ENCODE results near the gene NEK2.
"Not testable (repeated sequence)": the region's sequence is repeated elsewhere in the genome, so short reads cannot be mapped to it uniquely, and the experiment has no call there.

Gene NEK2

GRCh38 chr1:211632808-211633523 lies 42.5 kb downstream of the NEK2 start:
- no peak for DNase-seq (ENCODE audit: low read depth, low spot score)

DNA sequence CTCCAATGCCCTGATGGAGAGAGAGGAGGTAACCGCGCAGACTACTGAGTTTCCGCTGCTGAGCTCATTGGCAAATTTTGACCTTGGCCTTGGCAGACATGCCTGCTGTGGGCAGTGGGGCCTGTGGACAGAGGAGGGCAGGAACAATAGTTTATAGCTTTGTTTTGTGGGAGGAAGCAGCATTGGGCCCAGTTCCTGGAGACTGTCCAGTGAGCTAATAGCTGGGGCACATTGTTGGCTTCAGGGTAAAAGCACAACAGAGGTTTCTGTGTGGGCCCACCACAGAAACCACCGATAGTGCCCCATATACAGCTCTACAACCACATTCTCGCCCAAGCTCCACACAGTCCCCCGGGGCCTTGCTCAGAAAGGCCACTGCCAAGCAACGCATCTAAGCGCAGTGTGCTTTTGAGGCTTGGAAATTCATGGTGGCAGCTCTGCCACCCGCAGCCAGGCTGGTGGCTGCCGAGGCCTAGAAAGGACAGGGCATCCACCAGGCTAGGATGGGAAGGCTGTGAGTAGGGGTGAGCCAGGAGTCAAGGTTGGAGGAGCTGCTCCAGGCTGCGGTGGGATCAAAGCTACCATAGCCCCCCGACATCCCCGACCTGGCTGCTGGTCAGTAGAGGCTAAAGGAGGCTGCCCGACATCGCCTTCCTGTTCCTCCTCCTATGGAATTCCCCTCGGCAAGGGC lies 43.2 kb downstream of the NEK2 start:
- DNase-seq (ENCODE audit: low read depth, low spot score), result no peak

GRCh38 chr1:211631168-211631567 lies 44.3 kb downstream of the NEK2 start:
- no peak for DNase-seq (ENCODE audit: low read depth, low spot score)

DNA sequence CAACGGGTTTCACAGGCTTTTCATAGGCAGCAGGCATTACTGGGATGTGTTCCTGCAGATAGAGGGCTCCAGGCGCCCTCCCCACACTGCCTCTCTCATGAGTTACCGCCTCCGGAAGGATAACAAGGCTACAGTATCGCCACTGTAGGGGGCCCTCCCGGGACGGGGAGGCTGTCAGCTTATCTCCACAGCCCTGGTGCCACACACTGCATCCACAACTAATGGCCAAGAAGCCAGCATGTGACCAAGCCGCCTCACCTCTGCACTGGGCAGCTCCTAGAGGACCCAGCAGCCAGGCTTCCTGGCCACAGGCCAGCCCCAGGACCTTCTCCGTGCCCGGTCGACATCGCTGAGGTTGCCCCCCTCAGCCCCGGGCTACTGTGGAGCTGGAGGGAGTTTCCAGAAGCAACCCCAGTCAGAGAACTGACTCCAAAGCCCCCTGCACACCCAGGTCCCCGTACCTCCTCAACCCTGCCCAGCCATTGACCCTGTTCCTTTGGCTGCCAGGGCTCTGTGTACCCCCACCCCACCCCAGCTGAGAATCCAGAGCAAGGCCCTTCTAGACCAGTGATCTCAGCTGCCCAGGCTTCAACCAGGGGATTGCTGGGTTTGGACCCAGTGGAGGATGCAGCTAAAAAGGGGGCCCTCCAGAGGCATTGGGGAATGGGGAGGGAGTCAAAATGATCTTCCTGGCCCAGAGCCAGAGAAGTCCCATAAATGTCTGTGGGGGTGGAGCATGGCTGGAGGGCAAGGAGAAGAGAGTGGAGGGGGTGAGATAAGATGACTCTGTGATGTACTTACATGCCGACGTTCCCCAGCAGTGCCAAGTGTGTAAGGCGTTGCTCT lies 45.0 kb downstream of the NEK2 start:
- no peak for DNase-seq (ENCODE audit: low read depth, low spot score)

DNA sequence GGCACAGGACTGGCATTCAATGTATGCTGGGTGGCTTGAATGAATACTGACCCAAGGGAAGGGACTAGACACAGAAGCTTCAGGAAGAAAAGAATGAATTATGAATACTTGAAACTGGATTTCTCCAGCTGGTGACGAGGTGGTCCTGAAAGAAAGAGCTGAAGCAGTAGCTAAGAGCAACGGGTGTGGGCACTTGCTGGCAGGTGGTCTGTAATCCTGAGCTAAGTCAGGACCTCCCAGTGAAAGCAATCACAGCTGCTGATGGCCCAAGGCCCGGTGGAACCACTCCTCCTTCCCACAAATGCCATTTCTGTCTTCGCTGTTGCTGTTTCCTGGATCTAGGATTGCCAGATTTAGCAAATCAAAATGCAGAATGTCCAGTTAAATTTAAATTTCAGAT lies 47.0 kb downstream of the NEK2 start:
- no peak for DNase-seq (ENCODE audit: low read depth, low spot score)

DNA sequence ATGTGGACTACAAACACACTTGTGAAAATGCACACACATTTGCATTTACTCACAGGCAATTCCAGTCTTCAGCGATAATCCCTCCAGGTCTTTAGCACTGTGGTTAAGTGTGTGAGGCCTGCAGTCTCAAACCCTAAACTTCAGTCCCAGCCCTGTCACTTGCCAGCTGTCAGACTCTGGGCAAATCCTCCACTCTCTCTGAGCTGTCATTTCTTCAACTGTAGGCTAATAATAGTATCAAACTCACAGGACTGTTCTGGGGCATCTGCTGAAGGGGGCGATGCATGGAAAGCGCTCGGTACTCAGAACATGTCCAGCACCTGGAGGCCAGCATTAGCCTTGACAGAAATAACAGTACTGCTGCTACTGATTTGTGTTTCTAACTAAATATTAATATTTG lies 48.2 kb downstream of the NEK2 start:
- DNase-seq (ENCODE audit: low read depth, low spot score), result no peak

DNA sequence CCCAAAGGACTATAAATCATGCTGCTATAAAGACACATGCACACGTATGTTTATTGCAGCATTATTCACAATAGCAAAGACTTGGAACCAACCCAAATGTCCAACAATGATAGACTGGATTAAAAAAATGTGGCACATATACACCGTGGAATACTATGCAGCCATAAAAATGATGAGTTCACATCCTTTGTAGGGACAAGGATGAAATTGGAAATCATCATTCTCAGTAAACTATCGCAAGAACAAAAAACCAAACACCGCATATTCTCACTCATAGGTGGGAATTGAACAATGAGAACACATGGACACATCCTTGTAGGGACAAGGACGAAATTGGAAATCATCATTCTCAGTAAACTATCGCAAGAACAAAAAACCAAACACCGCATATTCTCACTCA lies 49.6 kb downstream of the NEK2 start:
- not testable (repeated sequence) for DNase-seq (ENCODE audit: low read depth, low spot score)

DNA sequence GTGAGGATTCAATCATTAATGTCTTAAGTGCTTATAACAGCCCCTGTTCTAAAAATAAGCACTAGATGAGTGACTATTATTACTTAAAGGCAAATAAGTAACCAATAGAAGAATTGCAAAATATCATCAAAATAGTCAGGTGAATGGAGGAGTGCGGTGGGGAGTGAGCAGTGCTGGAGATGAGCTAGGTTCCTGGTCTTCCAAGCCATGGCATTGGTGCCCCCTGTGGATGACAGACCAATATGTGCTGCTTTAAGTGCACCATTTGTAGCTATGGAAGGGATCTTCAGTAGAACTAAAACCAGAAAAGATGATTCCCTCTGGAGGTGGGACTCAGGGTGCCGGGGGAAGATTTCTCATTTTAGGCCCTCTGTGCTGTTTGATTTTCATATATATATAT lies 50.4 kb downstream of the NEK2 start:
- no peak for DNase-seq (ENCODE audit: low read depth, low spot score)

DNA sequence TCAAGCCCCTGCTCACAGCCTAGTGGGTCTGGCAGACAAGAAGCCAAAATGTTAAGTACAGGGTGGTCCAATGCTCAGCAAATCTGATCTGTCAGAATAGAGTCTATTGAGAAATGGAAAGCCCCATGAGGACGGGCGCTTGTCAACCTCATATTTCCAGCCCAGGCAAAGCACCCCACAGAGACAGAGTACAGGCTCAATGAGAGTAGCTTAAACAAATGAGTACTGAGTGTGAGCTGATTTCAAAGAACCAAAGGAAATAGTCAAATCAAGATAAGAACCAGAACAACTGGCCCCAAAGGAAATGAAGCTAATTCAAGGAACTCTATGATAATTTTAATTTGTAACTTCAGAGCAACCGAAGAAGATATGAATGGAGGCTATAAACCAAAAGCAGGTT lies 51.9 kb downstream of the NEK2 start:
- no peak for DNase-seq (ENCODE audit: low read depth, low spot score)

GRCh38 chr1:211621447-211622198 lies 53.8 kb downstream of the NEK2 start:
- no peak for DNase-seq (ENCODE audit: low read depth, low spot score)

GRCh38 chr1:211620097-211620496 lies 55.3 kb downstream of the NEK2 start:
- no peak for DNase-seq (ENCODE audit: low read depth, low spot score)

DNA sequence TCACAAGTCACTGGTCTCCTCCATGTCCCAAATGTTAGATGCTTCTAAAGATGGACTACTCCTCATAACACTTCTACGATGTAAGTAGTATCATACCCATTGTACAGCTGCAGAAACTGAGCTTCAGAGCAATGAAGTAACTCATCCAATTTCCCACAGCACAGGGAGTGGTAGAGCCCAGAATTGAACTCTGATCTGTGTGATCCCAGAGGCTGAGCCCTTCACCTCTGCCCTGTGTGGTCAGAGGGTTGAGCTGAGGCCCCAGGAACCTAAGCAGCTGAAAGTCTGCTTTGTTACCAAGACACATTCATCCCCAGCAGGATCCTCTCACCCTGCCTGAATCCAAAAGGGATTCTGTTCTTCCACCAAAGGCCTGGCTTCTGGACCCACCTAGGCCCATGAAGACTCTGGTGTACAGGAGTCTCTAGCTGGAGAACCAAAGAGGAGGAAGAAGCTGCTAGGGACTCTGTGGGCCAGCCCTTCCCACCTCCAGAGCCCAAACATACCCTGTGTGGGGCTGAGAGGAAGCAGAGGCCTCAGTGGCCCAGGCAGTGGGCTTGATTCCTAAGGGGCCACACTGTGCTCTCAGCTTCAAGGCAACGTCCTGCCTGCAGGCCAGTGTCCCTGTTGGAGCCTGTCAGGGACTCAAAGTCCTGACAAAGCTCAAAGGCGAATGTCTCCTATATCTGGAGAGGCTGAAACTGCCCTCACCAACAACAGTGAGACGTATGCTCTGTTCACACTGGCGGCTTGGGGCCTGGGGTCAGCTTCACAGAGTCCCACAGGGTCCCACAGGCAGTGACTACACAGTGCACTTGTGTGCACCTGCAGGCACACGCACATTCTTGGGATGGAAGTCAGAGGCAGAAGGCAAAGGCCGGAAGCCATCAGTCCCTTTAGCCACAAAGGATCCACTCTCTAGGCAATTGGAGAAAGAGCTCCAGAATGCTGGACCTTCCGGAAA lies 56.1 kb downstream of the NEK2 start:
- no peak for DNase-seq (ENCODE audit: low read depth, low spot score)

GRCh38 chr1:211616965-211617297 lies 58.5 kb downstream of the NEK2 start:
- no peak for DNase-seq (ENCODE audit: low read depth, low spot score)

GRCh38 chr1:211616231-211616964 lies 59.0 kb downstream of the NEK2 start:
- no peak for DNase-seq (ENCODE audit: low read depth, low spot score)

DNA sequence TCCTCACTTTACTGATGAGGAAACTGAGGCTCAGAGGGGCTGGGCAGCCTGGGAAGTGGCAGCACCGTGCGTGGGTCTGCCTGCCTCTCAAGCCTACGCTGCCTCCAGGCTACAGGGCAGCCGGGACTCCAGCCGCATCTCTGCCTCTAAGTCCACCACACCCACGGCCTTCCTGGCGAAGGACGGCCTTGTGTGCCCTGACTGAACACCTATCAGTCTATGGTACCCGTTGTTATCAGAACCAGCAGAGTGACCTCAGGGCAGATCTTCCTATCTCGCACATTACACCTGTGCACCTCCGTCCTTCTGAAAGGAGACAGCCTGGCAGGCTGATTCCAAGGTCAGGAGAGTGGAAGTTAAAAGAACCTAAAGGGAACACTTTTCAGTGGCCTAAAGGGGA lies 60.8 kb downstream of the NEK2 start:
- DNase-seq (ENCODE audit: low read depth, low spot score), result no peak

DNA sequence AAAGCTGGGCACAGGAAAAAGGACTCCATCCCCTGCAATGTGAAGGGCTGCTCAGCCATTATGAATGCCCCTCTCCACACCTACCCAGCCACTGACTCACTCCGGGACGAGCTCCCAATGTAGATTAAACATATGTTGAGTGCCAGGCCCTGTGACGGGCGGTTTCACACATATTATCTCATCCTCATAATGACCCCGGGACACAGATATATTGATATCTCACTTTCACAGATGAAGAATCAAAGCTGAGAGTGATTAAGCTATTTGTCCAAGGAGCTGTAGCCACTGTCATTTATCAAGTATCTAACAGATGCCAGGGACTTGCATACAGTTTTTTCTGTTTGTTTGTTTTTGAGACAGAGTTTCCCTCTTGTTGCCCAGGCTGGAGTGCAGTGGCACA lies 61.5 kb downstream of the NEK2 start:
- no peak for DNase-seq (ENCODE audit: low read depth, low spot score)

- DNase-seq (ENCODE audit: low read depth, low spot score), result no peak
These were observed 62.1 kb downstream of the NEK2 start for GRCh38 chr1:211613108-211613947.

GRCh38 chr1:211612786-211613107 lies 62.7 kb downstream of the NEK2 start:
- DNase-seq (ENCODE audit: low read depth, low spot score), result no peak
